Skeletal muscle satellite cell (primary cell): ENCODE measurements around the gene SOX3. TPM values are rescaled to one million over a fixed set of nuclear protein-coding genes. Genes with fewer than 3 reads are reported as not detected.

Experiments
- H3K27me3 ChIP-seq: 2 replicates; pipeline ENCODE4 v1.7.0; 2013; ENCODE audit warnings: low read length; ENCODE audit not compliant: control insufficient read depth, insufficient read depth
- H3K36me3 ChIP-seq: 2 replicates; pipeline ENCODE4 v1.7.0; 2013; ENCODE audit warnings: mild to moderate bottlenecking, control low read depth, low read length; ENCODE audit not compliant: insufficient read depth
- H3K4me1 ChIP-seq: 2 replicates; pipeline ENCODE4 v1.7.0; 2013; ENCODE audit warnings: low read length; ENCODE audit not compliant: control insufficient read depth, insufficient read depth
- H3K4me2 ChIP-seq: 2 replicates; pipeline ENCODE4 v1.7.0; 2013; ENCODE audit warnings: mild to moderate bottlenecking, low read length
- H3K4me3 ChIP-seq: 2 replicates; pipeline ENCODE4 v1.7.0; 2013; ENCODE audit warnings: low read length
- H3K9ac ChIP-seq: 2 replicates; pipeline ENCODE4 v1.7.0; 2013; ENCODE audit warnings: mild to moderate bottlenecking, low read depth, low read length, moderate library complexity
- H3K9me3 ChIP-seq: replicated peaks from 2 replicates; pipeline ENCODE4 v1.7.0; 2013; ENCODE audit warnings: mild to moderate bottlenecking, control low read depth, low read length
- total RNA-seq: library from RNA; depleted of rRNA; stranded (reverse); fragments of >200 nt; gene quantifications from 2 replicates; pipeline ENCODE4 v1.2.3, GENCODE V29; 2012; rRNA removed

SOX3 gene
- total RNA-seq = not detected in 2 replicates

DNA sequence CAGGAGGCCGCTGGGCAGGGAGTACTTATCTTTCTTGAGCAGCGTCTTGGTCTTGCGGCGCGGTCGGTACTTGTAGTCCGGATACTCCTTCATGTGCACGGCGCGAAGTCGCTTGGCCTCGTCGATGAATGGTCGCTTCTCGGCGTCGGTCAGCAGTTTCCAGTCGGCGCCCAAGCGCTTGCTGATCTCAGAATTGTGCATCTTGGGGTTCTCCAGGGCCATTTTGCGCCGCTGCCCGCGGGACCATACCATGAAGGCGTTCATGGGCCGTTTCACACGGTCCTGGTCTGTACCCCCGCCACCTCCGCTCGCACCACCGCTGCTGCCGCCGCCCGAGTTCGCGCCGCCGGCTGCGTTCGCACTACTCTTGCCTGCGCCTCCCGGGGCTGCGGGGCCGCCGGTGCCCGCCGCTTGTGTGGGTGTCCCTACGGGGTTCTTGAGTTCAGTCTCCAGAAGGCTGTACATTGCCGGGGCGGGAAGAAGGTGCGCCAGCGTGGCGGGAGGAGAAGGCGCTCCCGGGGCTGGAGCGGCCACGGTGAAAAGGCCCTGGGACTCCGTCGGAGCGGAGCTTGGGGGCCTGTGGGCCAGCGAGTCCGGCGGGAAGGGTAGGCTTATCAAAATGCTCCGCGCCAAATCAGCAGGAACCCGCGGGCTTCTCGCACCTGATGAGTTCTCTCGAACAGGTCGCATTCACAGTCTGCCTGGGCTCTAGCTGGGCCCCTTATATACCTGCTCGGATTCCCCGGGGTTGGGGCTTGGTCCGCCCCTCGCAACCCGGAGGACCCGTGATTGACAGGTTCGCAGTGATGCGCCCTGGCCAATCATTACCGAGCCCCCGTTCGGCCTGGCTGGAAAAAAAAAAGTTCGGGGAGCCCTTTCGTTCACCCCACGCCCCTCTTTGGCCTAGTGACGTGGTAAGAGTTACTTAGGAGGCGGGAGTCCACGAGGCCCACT lies at the start of gene SOX3:
SOX3 (minus strand) TSS at position 699 of the 954 bp plus-strand sequence; CDS start at position 690, 9 bp downstream.
- H3K36me3 ChIP-seq = no peaks in the 10 kb centered on the region
- peaks cover 74% of the 10 kb centered on the region for H3K27me3 ChIP-seq
- H3K9me3 ChIP-seq = no peaks in the 10 kb centered on the region
- H3K9ac ChIP-seq = no peak within 1 kb of the TSS
- no peaks in the 10 kb centered on the region for H3K4me1 ChIP-seq
- peak within 1 kb of the TSS; percentile 76 for H3K4me2 ChIP-seq
- H3K4me3 ChIP-seq = peak within 1 kb of the TSS; percentile 61

DNA sequence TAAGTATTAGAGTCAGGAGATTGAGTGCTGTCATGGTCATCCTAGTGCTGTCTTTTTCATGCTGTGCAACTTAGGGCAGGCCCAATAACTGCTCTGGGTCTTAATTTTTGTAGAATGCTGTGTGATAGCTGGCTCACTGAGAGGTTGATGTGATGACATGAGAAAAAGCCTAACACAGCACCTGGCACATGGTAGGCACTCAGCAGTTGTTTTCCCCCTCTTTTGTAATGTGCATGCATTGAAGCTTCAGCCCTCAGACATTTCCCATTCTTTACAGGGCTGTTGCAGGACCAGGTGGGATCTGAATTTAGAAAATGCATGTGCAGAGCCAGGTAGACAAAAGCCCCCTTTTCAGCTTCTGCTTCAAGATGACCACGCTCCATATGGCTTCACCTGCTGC lies 44.1 kb upstream of the SOX3 start:
- Histone ChIP-seq H3K27me3 (no peaks in the 10 kb centered on the region), H3K4me3 (no peak overlapping the region), H3K4me2 (no peak overlapping the region), H3K4me1 (no peaks in the 10 kb centered on the region), H3K36me3 (no peaks in the 10 kb centered on the region), H3K9ac (no peak overlapping the region), H3K9me3 (no peaks in the 10 kb centered on the region)

DNA sequence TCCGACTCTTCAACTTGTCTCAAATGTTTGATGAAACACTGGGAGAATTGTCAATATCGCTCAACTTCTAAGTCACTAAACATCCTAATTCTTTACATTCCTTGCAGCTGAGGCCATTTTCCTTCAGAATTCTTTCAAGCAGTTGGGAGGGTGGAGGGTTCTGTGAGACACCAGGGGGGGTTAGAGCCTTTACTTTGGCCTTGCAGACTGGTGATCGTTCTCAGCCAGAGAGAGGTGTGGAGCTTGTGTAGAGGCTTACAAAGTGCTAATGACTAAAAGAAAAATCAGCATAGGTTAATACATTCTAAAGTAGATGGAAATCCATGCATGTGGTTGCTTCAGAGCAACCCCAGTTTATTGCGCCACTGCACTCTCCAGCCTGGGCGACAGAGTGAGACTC lies 21.3 kb upstream of the SOX3 start:
- Histone ChIP-seq H3K27me3 (no peaks in the 10 kb centered on the region), H3K4me1 (peaks cover 16% of the 10 kb centered on the region), H3K4me2 (peak overlapping the region; percentile 52), H3K36me3 (no peaks in the 10 kb centered on the region), H3K4me3 (no peak overlapping the region), H3K9me3 (no peaks in the 10 kb centered on the region), H3K9ac (no peak overlapping the region)

DNA sequence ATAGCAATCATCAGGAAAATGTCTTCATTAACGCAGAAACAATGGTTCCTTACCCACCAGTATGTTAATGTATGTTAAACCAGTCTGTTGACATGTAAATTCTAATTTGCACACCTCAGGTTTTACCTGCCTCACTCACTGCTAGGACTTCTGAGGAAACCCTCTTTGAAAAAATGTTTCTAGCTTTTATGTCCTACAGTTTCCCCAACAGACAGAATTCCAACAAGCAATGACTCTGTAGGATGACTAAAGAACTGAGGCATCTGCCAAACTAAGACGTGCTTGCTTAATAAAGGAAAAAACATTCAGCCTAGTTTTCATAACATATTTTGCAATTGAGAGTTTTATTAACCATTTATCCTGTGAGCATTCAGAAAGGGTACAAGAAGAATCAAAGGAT lies 20.6 kb upstream of the SOX3 start:
- no peaks in the 10 kb centered on the region for H3K27me3 ChIP-seq
- peak overlapping the region; percentile 52 for H3K4me2 ChIP-seq
- peaks cover 16% of the 10 kb centered on the region for H3K4me1 ChIP-seq
- H3K36me3 ChIP-seq = no peaks in the 10 kb centered on the region
- no peak overlapping the region for H3K9ac ChIP-seq
- H3K9me3 ChIP-seq = no peaks in the 10 kb centered on the region
- H3K4me3 ChIP-seq = no peak overlapping the region

DNA sequence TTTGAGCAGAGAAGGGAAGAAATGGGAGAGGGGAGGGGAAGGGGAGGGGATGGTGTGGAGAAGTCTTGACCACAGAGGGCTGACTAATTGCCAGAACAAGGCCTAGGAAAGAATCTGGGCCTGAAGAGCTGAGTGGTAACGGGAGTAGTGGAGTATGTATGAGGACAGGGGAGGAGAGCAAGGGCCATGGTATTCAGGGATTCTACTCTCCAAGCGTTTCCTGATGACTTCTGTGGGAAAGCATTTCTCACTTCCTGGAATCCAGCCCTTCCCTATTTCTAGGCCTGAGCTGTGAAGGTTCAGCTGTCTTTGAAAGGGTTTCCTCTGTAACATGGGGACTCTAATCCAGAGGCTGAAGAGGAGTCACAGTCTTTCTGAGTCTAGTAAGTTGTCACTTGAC lies 19.7 kb upstream of the SOX3 start:
- no peak overlapping the region for H3K4me2 ChIP-seq
- H3K27me3 ChIP-seq = no peaks in the 10 kb centered on the region
- no peaks in the 10 kb centered on the region for H3K9me3 ChIP-seq
- H3K9ac ChIP-seq = peak overlapping the region; percentile 3
- H3K4me3 ChIP-seq = no peak overlapping the region
- no peaks in the 10 kb centered on the region for H3K36me3 ChIP-seq
- H3K4me1 ChIP-seq = peaks cover 16% of the 10 kb centered on the region

DNA sequence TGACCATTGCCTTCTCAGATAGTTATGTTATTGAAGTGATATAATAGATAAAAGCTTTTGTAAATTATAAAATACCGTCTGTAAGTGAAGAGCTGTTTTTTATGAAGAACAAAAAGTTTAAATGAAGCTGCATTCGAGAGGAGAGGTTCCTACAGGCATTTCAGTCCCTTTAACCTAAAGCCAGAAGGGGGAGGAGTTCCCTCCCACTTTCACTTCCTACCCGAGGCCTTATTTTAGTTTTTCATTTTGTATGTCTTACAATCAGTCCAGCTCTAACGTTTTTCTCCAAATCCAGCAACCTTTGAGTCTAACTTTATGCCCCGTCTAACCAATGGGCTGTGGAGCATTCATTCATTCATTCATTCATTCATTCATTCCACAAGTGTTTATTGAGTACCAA lies 16.5 kb upstream of the SOX3 start:
- no peak overlapping the region for H3K4me2 ChIP-seq
- H3K27me3 ChIP-seq = no peaks in the 10 kb centered on the region
- no peak overlapping the region for H3K4me3 ChIP-seq
- no peaks in the 10 kb centered on the region for H3K36me3 ChIP-seq
- H3K9me3 ChIP-seq = no peaks in the 10 kb centered on the region
- no peak overlapping the region for H3K9ac ChIP-seq
- H3K4me1 ChIP-seq = peaks cover 16% of the 10 kb centered on the region

DNA sequence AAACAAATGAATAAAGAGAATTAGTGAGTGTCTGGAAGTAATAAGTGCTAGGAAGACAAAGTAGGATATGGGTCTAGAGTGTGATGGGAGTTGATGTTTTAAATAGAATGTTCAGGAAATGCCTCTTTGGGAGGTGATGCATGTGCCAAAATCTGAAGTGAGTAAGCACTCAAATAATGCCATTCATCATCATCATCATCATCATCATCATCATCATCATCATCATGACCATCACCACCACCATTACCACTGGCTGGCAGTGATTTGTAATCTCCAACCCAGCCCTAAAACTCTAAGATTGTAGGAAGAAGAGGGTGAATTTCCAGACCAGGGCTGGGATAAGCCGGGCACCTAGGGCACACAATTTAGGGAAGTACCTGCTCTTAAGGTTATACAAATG lies 9.7 kb upstream of the SOX3 start:
- H3K4me1 ChIP-seq = no peaks in the 10 kb centered on the region
- H3K4me2 ChIP-seq = no peak overlapping the region
- no peak overlapping the region for H3K4me3 ChIP-seq
- no peak overlapping the region for H3K9ac ChIP-seq
- peaks cover 13% of the 10 kb centered on the region for H3K27me3 ChIP-seq
- H3K36me3 ChIP-seq = no peaks in the 10 kb centered on the region
- no peaks in the 10 kb centered on the region for H3K9me3 ChIP-seq

DNA sequence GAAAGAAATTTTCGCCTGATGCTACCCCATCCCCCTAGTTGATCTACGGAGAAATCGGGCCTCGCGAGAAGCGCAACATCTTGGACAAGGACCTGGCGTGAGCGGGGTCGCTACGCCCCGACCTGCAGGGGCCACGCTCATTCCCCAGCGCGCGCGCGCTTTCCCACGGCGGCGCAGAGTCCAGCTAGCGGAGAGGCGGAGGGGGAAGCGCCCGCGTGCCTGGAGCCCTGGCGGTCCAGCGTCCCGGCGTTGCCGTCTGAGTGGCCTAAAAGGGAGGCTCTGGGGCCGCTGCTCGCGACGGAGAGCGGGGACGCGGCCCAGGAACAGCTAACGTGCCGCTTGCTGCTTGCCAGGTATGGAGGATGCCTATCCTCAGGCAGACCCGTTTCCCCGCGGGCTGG lies 6.0 kb upstream of the SOX3 start:
- H3K4me3 ChIP-seq = no peak overlapping the region
- no peaks in the 10 kb centered on the region for H3K36me3 ChIP-seq
- H3K27me3 ChIP-seq = peaks cover 41% of the 10 kb centered on the region
- no peak overlapping the region for H3K4me2 ChIP-seq
- no peak overlapping the region for H3K9ac ChIP-seq
- H3K9me3 ChIP-seq = no peaks in the 10 kb centered on the region
- no peaks in the 10 kb centered on the region for H3K4me1 ChIP-seq

DNA sequence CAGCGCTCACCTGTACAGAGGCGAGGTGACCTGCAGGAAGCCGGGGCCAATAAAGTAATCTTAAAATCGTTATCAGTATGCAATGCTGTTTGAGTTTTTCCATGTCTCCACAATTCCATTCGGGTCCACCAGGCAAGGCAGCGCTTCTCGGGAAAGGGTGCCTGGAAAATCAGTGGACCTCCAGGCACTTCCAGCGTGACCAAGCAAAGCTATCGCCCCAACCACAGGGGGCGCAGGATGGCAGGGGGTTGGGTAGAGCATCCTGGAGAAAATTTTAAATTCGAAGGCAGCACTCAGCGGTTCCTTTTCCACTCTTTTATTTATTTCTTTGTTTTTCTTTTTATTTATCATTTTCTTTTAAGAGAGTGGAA lies 5.4 kb upstream of the SOX3 start:
- Histone ChIP-seq H3K9ac (no peak overlapping the region), H3K27me3 (peaks cover 47% of the 10 kb centered on the region), H3K4me1 (no peaks in the 10 kb centered on the region), H3K4me3 (no peak overlapping the region), H3K9me3 (no peaks in the 10 kb centered on the region), H3K36me3 (no peaks in the 10 kb centered on the region), H3K4me2 (no peak overlapping the region)

DNA sequence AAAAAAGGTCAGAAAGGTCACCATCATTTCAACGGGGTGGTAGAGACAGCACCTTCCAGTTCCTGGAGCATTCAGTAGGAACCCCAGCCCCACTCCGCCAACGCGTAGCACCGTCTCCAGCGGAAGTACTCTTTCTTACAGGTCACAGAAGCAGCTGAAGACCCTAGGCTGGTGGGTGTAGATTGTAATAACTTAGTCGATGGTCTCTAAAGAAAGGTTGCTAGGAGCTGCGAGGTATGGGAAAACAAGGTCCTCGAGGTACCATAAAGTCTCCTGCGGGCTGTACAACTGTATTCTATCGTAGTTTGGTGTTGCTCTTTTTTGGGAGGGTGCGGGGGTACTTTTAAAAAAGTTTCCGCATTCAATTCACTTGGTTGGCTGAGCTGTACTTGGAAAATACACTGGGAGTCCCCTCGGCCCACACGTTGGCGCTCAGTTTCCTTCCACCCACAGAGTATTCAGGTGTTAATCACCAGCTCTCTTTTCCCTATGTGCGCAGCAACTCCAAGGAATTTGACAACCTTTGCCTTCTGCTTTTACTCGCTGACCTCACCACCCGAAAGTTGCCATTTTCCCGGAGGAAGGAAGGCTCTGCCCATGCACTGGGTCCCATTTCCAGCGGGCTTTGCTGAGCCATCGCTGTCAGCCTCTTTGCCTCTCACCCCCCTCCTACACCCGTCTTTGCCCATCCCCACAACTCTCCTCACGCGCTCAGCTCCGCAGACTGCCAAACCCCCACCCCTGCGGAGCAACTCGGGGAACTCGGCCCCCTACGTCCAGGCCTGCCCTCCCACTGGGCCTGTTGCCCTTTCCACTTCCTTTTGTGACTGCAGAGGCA lies 4.8 kb upstream of the SOX3 start:
- Histone ChIP-seq H3K36me3 (no peaks in the 10 kb centered on the region), H3K27me3 (peaks cover 51% of the 10 kb centered on the region), H3K9ac (no peak overlapping the region), H3K4me1 (no peaks in the 10 kb centered on the region), H3K4me2 (no peak overlapping the region), H3K9me3 (no peaks in the 10 kb centered on the region), H3K4me3 (no peak overlapping the region)

DNA sequence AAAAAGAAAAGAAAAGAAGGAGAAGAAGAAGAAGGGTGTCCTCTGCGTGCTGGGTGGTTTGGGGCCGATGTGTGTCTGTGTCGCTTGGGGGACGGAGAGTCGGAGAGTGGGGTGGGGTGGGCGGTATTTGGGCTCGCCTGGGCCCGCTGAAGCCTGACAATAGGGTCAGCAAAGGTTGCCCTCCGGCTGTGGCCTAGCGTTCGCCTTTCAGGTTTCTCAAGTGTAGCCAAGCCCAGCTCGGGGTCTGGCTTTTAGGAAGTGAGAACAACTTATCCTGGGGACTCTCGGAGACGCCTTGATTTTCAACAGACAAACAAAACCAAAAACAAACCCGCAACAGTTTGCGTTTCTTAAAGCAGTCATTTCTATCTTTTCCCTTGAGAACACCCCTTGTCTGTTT lies 4.1 kb upstream of the SOX3 start:
- H3K4me2 ChIP-seq = no peak overlapping the region
- no peaks in the 10 kb centered on the region for H3K9me3 ChIP-seq
- H3K4me1 ChIP-seq = no peaks in the 10 kb centered on the region
- peaks cover 56% of the 10 kb centered on the region for H3K27me3 ChIP-seq
- H3K36me3 ChIP-seq = no peaks in the 10 kb centered on the region
- no peak overlapping the region for H3K4me3 ChIP-seq
- H3K9ac ChIP-seq = no peak overlapping the region
